Gastroesophageal sphincter (tissue), 4 donors: ENCODE measurements around the gene NID2. TPM values are rescaled to one million over a fixed set of nuclear protein-coding genes. Genes with fewer than 3 reads are reported as not detected.
A peak's percentile ranks its signal among the peaks of the same experiment; 100 is the strongest.

Source experiments
- ATAC-seq: fragments of 150-250 bp; one replicate; pipeline ENCODE4 v1.9.1; 2016; ENCODE audit warnings: mild to moderate bottlenecking, moderate library complexity
- H3K27ac ChIP-seq, 4 donors: fragments of 200-600 bp; sonication (generic) in 3 of 4; 1 replicate in 3 of 4; 2 replicates in 1 of 4; pipeline ENCODE4 v1.5.1; 2016 to 2019
- H3K27me3 ChIP-seq: fragments of 200-600 bp; sonication (generic); one replicate; pipeline ENCODE4 v1.5.1; 2019
- H3K36me3 ChIP-seq, 2 donors: fragments of 200-600 bp; sonication (generic); one replicate each; pipeline ENCODE4 v1.5.1; 2019; ENCODE audit warnings: control low read depth in 1 of 2
- H3K4me1 ChIP-seq, 3 donors: fragments of 200-600 bp; sonication (generic); 1 replicate in 2 of 3; 2 replicates in 1 of 3; pipeline ENCODE4 v1.5.1; 2016 to 2019; ENCODE audit warnings: control low read depth in 2 of 3
- H3K4me3 ChIP-seq, 2 donors: fragments of 200-600 bp; sonication (generic); one replicate each; pipeline ENCODE4 v1.5.1; 2019; ENCODE audit warnings: mild to moderate bottlenecking in 1 of 2, moderate library complexity in 1 of 2
- H3K9me3 ChIP-seq, 3 donors: fragments of 200-600 bp; sonication (generic); one replicate each; pipeline ENCODE4 v1.5.1; 2017 to 2019; ENCODE audit warnings: control low read depth in 2 of 3
- EP300 ChIP-seq: sonication (generic); formaldehyde crosslinking; IDR thresholded peaks from one replicate; pipeline ENCODE4 v1.6.1; 2017; ENCODE audit warnings: antibody characterized with exemption, mild to moderate bottlenecking
- POLR2A ChIP-seq, 2 donors: fragments of 450-650 bp; IDR thresholded peaks; one replicate each; pipeline ENCODE4 v1.6.1; 2017; ENCODE audit warnings: antibody characterized with exemption in 2 of 2, mild to moderate bottlenecking in 2 of 2, moderate library complexity in 1 of 2
- POLR2AphosphoS5 ChIP-seq: sonication (generic); formaldehyde crosslinking; IDR thresholded peaks from one replicate; pipeline ENCODE4 v1.6.1; 2017; ENCODE audit warnings: antibody characterized with exemption
- whole genome bisulfite sequencing, 2 donors: methylation state at CpG; one replicate each; pipeline ENCODE4 v1.1.5; 2018; ENCODE audit warnings: low coverage in 1 of 2; 5-methylcytosine and 5-hydroxymethylcytosine counted together
- total RNA-seq, 4 donors: library from RNA; depleted of rRNA; stranded (reverse); fragments of >200 nt; gene quantifications; one replicate each; pipeline ENCODE4 v1.1.0, GENCODE V29; 2016
- TF ChIP-seq, protein P1 (sequence below), 4 experiments: fragments of 200-600 bp in 2 of 4; fragments of 450-650 bp in 2 of 4; sonication (generic) in 1 of 4; IDR thresholded peaks; one replicate each; pipeline ENCODE4 v1.5.1; 2017 to 2019; ENCODE audit warnings: antibody characterized with exemption in 4 of 4, mild to moderate bottlenecking in 2 of 4, moderate library complexity in 2 of 4

The NID2 gene
- total RNA-seq, 4 donors from 2014 or later = 35.0 to 71.9 (median 63.3) TPM

DNA sequence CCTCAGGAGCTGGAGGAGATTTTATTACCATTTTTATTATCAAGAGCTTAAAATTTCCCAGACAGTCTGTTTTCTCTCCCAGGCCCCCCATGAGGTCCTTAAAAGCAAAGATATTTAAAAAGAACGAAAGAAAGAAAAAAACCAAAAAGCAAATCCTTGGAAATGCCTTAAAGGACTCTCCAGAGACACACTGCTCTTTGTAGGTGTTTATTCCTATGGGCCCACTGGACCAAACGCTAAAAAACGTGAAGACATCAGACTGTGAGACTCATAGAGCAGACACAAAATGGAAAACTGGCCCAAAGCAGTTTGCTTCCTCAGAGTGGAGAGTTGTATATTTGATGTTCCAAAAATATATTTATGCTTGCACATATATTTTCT lies 1.2 kb upstream of the NID2 start:
- WGBS, 2 donors = 33 to 59% methylated on average over 3 of the region's 3 CpGs
- H3K9me3 ChIP-seq = no peaks in the 10 kb centered on the region

GRCh38 chr14:52069307-52070050 lies 620 bp upstream of the NID2 start:
- H3K27ac ChIP-seq = peak overlapping the region; percentile 93 to 94 (median 94)
- TF ChIP-seq POLR2AphosphoS5 (peak; percentile 79), POLR2A (IDR thresholded peaks at IDR 0.05) (peak in 1 of 2 donors; percentile 37), EP300 (no peak)
- TF ChIP-seq, protein P1, sequence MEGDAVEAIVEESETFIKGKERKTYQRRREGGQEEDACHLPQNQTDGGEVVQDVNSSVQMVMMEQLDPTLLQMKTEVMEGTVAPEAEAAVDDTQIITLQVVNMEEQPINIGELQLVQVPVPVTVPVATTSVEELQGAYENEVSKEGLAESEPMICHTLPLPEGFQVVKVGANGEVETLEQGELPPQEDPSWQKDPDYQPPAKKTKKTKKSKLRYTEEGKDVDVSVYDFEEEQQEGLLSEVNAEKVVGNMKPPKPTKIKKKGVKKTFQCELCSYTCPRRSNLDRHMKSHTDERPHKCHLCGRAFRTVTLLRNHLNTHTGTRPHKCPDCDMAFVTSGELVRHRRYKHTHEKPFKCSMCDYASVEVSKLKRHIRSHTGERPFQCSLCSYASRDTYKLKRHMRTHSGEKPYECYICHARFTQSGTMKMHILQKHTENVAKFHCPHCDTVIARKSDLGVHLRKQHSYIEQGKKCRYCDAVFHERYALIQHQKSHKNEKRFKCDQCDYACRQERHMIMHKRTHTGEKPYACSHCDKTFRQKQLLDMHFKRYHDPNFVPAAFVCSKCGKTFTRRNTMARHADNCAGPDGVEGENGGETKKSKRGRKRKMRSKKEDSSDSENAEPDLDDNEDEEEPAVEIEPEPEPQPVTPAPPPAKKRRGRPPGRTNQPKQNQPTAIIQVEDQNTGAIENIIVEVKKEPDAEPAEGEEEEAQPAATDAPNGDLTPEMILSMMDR (IDR thresholded peaks at IDR 0.05) = peak in 2 of 4 experiments; percentile 13 to 21
- peak overlapping the region; percentile 55 to 81 for H3K4me3 ChIP-seq
- no peaks in the 10 kb centered on the region for H3K9me3 ChIP-seq
- H3K27me3 ChIP-seq = no peaks in the 10 kb centered on the region
- WGBS, 2 donors = 0 to 11% methylated on average over 3 to 5 of the region's 54 CpGs
- no peaks in the 10 kb centered on the region for H3K36me3 ChIP-seq
- H3K4me1 ChIP-seq = peaks cover 0 to 51% (median 13%) of the 10 kb centered on the region in 3 donors
- peak; percentile 73 for ATAC-seq

More for the DNA sequence above, 1.2 kb upstream of the NID2 start:
- Histone ChIP-seq H3K36me3 (no peaks in the 10 kb centered on the region), H3K27ac (peak overlapping the region; percentile 93 to 94 (median 94)), H3K4me1 (peaks cover 0 to 46% (median 13%) of the 10 kb centered on the region in 3 donors), H3K4me3 (peak overlapping the region; percentile 55 to 81), H3K27me3 (no peaks in the 10 kb centered on the region)
- no peak for ATAC-seq
- TF ChIP-seq EP300 = no peak
- no peak for TF ChIP-seq POLR2AphosphoS5
- TF ChIP-seq, protein P1 (IDR thresholded peaks at IDR 0.05) = no peak
- TF ChIP-seq POLR2A (IDR thresholded peaks at IDR 0.05) = no peak

- Histone ChIP-seq H3K9me3 (no peaks in the 10 kb centered on the region), H3K4me3 (peak overlapping the region; percentile 55 to 81), H3K27ac (peak overlapping the region; percentile 93 to 94 (median 94)), H3K4me1 (peaks cover 3 to 66% (median 17%) of the 10 kb centered on the region in 3 donors), H3K36me3 (no peaks in the 10 kb centered on the region), H3K27me3 (no peaks in the 10 kb centered on the region)
- 0% methylated on average over 3 to 7 of the region's 49 CpGs for WGBS, 2 donors
- TF ChIP-seq, protein P1 (IDR thresholded peaks at IDR 0.05) = peak in 1 of 4 experiments; percentile 17
- peak; percentile 60 for TF ChIP-seq POLR2AphosphoS5
- TF ChIP-seq EP300 = no peak
- ATAC-seq = peak; percentile 3
These were observed 815 bp downstream of the NID2 start for GRCh38 chr14:52067873-52068614.

- no peaks in the 10 kb centered on the region for H3K27me3 ChIP-seq
- 100% methylated on average over 2 of the region's 2 CpGs; no CpG with 5 or more reads in 1 of the 2 donors for WGBS, 2 donors
- H3K27ac ChIP-seq = peak overlapping the region in 1 of 4 donors; percentile 73
- H3K9me3 ChIP-seq = no peaks in the 10 kb centered on the region
- H3K36me3 ChIP-seq = no peaks in the 10 kb centered on the region
- H3K4me1 ChIP-seq = peaks cover 25 to 80% (median 26%) of the 10 kb centered on the region in 3 donors
- no peak for ATAC-seq
- TF ChIP-seq, protein P1 (IDR thresholded peaks at IDR 0.05) = no peak
- TF ChIP-seq POLR2AphosphoS5 = peak; percentile 39
- no peak for TF ChIP-seq EP300
- no peak for TF ChIP-seq POLR2A (IDR thresholded peaks at IDR 0.05)
- no peak overlapping the region for H3K4me3 ChIP-seq
These were observed 4.7 kb downstream of the NID2 start for GRCh38 chr14:52064174-52064573.
